GM18498 (cell line): Measurements from ENCODE around the gene SLC6A6.

Experiments used
- ATAC-seq: cut with Tn5 transposase; IDR thresholded peaks from one replicate; pipeline ENCODE4 v1.9.1; 2021; ENCODE audit warnings: mild to moderate bottlenecking, moderate library complexity; ENCODE audit not compliant: unreplicated experiment

SLC6A6 gene

GRCh38 chr3:14517601-14518431 is 115.4 kb downstream of the SLC6A6 start:
- no peak for ATAC-seq

- no peak for ATAC-seq
These were observed 116.0 kb downstream of the SLC6A6 start for GRCh38 chr3:14518432-14518802.

DNA sequence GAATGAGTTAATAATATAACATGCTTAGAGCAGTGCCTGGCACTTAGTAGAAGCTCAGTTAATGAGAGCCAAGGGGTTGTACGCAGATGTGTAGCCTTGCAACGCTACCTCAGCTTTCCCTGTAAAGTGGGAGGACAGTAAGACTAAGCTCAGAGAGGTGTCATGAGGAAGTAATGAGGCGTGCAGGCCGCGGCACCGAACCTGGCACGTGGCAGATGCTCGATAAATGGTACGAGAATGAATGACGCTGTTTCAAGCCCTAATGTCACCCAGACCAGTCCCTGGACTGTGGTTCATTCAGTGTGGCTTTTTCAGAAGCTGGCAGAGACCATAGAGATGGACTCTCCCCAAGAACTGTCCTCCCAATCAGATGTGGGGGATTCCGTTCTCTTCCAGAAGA is 116.5 kb downstream of the SLC6A6 start:
- ATAC-seq, result no peak

GRCh38 chr3:14519406-14519805 is 117.0 kb downstream of the SLC6A6 start:
- ATAC-seq, result no peak

GRCh38 chr3:14520149-14520548 is 117.7 kb downstream of the SLC6A6 start:
- ATAC-seq, result no peak

- ATAC-seq, result no peak
These were observed 118.6 kb downstream of the SLC6A6 start for GRCh38 chr3:14520967-14521366.

- ATAC-seq, result no peak
These were observed 119.2 kb downstream of the SLC6A6 start for GRCh38 chr3:14521611-14522010.

DNA sequence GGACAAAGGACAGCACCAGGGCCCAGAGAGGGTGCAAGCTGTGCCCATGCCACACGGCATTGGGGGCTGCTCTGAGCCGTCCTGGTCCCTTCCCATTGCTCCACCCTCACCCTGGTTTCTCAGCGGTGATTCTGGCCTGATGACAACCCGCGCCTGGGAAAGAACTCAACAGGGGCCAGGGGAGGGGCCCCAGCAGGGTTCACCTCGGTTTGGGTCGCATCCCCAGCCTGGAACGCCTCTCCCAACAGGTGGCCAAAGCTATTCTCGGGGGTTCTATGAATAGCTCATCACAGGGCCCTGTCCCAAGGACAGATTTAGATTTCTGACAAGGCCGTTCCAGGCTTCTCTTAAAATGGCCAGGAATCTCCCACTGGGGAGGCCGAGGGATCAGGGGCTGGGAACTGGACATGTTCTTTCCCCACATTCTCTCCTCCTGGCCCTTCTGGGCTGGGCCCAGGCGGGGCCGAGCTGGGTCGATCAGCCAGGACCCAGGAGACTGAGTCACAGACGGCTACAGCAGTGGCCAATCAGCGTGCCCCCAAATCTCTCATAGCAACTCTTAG is 119.8 kb downstream of the SLC6A6 start:
- no peak for ATAC-seq

DNA sequence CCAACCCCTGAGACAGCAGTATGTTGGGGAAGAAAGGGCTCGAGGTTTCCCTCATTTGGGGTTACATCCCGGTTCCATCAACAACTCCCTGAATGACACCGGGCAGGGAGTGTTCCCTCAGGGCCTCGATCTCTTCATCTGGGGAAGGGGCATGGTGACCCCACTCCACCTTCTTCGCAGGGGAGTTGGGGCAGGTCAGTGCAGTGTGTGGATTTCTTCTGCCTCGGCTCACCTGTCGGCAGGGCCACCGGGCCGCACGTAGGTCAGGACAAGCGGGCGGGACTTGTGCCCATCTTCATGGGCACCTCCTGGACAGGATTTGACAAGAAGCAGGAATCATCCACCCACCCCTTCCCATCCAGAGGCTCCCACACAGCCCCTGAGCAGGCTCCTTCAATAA is 120.4 kb downstream of the SLC6A6 start:
- ATAC-seq, result no peak

GRCh38 chr3:14523792-14524191 is 121.4 kb downstream of the SLC6A6 start:
- no peak for ATAC-seq

GRCh38 chr3:14524311-14524711 is 121.9 kb downstream of the SLC6A6 start:
- no peak for ATAC-seq

GRCh38 chr3:14524920-14525660 is 122.7 kb downstream of the SLC6A6 start:
- ATAC-seq, result no peak

GRCh38 chr3:14525685-14526631 is 123.6 kb downstream of the SLC6A6 start:
- ATAC-seq, result no peak

DNA sequence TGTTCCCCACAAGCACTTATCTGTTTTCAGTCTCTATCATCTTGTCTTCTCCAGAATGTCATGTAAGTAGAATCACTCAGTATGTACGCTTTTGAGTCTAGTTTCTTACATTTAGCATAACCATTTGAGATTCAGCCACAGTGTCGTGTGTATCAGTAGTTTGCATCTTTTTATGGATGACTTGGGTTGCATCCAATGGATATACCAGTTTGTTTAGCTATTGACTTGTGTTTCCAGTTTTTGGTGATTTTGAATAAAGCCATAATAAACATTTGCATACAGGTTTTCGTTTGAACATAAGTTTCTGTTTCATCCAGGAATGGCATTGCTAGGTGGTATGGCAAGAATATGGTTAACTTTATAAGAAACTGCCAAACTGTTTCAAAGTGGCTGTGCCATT is 125.7 kb downstream of the SLC6A6 start:
- ATAC-seq, result no peak

- no peak for ATAC-seq
These were observed 129.5 kb downstream of the SLC6A6 start for GRCh38 chr3:14531856-14532395.

GRCh38 chr3:14532691-14533456 is 130.5 kb downstream of the SLC6A6 start:
- no peak for ATAC-seq

DNA sequence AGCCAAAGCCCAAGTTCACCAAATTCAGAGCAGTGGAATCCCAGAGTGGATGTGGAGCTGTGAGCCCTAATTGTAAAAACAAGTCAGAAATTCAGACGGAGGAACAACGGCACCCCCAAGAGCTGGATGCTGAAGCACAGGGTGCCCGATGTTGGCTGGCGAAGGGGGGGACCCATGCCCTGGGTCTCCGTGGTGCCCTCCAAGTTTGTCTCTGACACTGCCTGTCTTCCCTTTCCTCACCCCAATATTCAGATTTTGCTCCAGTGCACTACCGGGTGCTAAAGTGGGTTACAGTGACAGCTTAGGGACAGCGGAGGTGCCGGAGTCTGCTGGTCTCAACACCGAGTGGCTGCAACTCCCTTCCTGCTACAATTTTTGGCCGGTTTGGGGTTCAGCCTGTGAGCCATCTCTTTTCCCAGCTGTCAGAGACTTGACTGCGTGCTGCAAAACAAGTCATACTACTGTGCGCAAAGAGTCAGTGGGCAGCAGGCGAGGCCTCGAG is 131.1 kb downstream of the SLC6A6 start:
- no peak for ATAC-seq

GRCh38 chr3:14534516-14535191 is 132.2 kb downstream of the SLC6A6 start:
- ATAC-seq, result no peak

GRCh38 chr3:14535616-14536015 is 133.2 kb downstream of the SLC6A6 start:
- ATAC-seq, result no peak
